Naive B cell (primary cell): Measurements from ENCODE around the gene PKHD1. TPM values are rescaled to one million over a fixed set of nuclear protein-coding genes. Genes with fewer than 3 reads are reported as not detected.

ENCODE experiments used
- ATAC-seq, 2 donors: fragments of 150-1000 bp; cut with Tn5 transposase; 2 replicates each; pipeline ENCODE4 v1.10.0; 2021; ENCODE audit warnings: low read depth in 2 of 2, mild to moderate bottlenecking in 2 of 2, moderate library complexity in 2 of 2
- DNase-seq: peaks from one replicate; pipeline ENCODE4 v3.0.0; 2022
- H3K27ac Mint-ChIP-seq, 6 donors: one replicate each; pipeline ENCODE4 v1.8.0; 2020 to 2022; ENCODE audit warnings: mild to moderate bottlenecking in 6 of 6, mixed read lengths in 6 of 6, moderate library complexity in 5 of 6, inconsistent platforms in 2 of 6
- H3K27me3 Mint-ChIP-seq, 3 donors: one replicate each; pipeline ENCODE4 v1.8.0; 2021 to 2022; ENCODE audit warnings: mixed read lengths in 3 of 3, mild to moderate bottlenecking in 1 of 3
- H3K36me3 Mint-ChIP-seq, 2 donors: one replicate each; pipeline ENCODE4 v1.8.0; 2020 to 2022; ENCODE audit warnings: mixed read lengths in 2 of 2, inconsistent platforms in 1 of 2, mild to moderate bottlenecking in 1 of 2
- H3K4me1 Mint-ChIP-seq, 3 donors: one replicate each; pipeline ENCODE4 v1.8.0; 2020 to 2022; ENCODE audit warnings: mixed read lengths in 3 of 3, inconsistent platforms in 1 of 3, mild to moderate bottlenecking in 1 of 3, moderate library complexity in 1 of 3
- H3K4me3 Mint-ChIP-seq, 8 donors: one replicate each; pipeline ENCODE4 v1.8.0; 2020 to 2022; ENCODE audit warnings: mild to moderate bottlenecking in 8 of 8, mixed read lengths in 8 of 8, moderate library complexity in 8 of 8, inconsistent platforms in 2 of 8
- H3K9me3 Mint-ChIP-seq, 7 donors: one replicate each; pipeline ENCODE4 v1.8.0; 2020 to 2022; ENCODE audit warnings: mixed read lengths in 7 of 7, mild to moderate bottlenecking in 5 of 7, inconsistent platforms in 2 of 7, moderate library complexity in 1 of 7
- polyA plus RNA-seq, 6 donors: library from polyadenylated mRNA; unstranded; fragments of 300-500 nt; fragmentation: Illumina TruSeq; gene quantifications; one replicate each; pipeline ENCODE4 v1.2.3, GENCODE V29; 2021; ENCODE audit warnings: low read depth in 6 of 6

PKHD1 gene
- polyA plus RNA-seq, 6 donors from 2014 or later = not detected

DNA sequence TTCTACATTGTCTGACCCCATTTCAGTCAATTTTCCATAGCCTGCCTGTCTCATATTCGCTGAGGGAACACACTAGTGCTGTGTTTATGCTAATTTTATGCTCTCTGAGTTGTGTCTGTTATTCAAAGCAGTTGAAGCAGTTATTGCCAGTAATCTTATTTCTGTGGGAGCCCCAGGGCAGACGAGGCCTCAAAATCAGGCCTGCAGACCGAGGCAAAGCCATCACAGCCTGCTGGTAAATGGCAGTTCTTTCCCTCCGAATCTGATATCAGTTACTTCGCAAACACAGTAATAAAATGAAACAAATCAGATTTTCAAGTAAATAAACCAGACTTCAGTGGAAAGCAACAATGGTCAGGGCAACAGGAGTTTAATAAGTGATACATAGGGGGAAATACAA is 508.4 kb downstream of the PKHD1 start:
- Mint-ChIP-seq H3K9me3 (peaks cover 0 to 16% (median 5%) of the 10 kb centered on the region in 7 donors), H3K4me1 (no peaks in the 10 kb centered on the region), H3K27ac (no peak overlapping the region), H3K36me3 (no peaks in the 10 kb centered on the region), H3K4me3 (no peak overlapping the region), H3K27me3 (no peaks in the 10 kb centered on the region)
- ATAC-seq = no peak
- no peak for DNase-seq

DNA sequence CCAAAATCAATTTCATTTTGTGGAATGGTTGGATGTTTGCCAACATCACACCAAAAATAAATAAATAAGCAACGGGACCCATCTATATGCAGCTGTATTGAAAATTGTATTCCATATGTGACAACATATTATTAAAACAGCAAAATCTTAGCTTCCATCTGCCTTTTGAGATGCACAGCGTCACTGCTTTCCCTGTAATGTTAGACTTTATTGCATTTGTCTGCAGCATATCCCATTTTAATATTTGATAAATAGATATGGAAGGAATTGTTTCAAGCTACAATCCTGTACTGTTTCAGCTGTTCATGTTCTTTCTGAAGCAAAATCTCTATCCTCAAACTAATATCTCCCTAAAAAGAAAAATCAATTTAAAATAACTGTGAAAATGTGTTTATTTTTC is 509.1 kb downstream of the PKHD1 start:
- no peak for ATAC-seq
- Mint-ChIP-seq H3K4me1 (no peaks in the 10 kb centered on the region), H3K27ac (no peak overlapping the region), H3K4me3 (no peak overlapping the region), H3K36me3 (no peaks in the 10 kb centered on the region), H3K27me3 (no peaks in the 10 kb centered on the region), H3K9me3 (peaks cover 0 to 17% (median 5%) of the 10 kb centered on the region in 7 donors)
- DNase-seq = no peak

DNA sequence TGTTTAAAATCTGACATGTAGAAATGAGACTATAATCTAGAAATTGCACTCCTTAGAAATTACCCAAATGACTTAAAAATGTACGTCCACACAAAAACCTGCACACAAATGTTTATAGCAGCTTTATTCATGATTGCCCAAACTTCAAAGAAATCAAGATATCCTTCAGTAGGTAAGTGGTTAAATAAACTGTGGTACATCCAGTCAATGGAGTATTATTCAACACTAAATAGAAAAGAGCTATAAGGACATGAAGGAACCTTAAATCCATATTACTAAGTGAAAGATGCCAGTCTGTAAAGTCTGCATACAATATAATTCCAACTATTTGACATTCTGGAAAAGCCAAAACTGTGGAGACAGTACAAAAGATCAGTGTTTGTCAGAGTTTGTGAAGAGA is 513.4 kb downstream of the PKHD1 start:
- no peaks in the 10 kb centered on the region for H3K4me1 Mint-ChIP-seq
- H3K27ac Mint-ChIP-seq = no peak overlapping the region
- H3K9me3 Mint-ChIP-seq = peaks cover 0 to 17% (median 5%) of the 10 kb centered on the region in 7 donors
- H3K4me3 Mint-ChIP-seq = no peak overlapping the region
- H3K36me3 Mint-ChIP-seq = no peaks in the 10 kb centered on the region
- peaks cover 0 to 5% (median 0%) of the 10 kb centered on the region in 3 donors for H3K27me3 Mint-ChIP-seq
- DNase-seq = no peak
- ATAC-seq = no peak

DNA sequence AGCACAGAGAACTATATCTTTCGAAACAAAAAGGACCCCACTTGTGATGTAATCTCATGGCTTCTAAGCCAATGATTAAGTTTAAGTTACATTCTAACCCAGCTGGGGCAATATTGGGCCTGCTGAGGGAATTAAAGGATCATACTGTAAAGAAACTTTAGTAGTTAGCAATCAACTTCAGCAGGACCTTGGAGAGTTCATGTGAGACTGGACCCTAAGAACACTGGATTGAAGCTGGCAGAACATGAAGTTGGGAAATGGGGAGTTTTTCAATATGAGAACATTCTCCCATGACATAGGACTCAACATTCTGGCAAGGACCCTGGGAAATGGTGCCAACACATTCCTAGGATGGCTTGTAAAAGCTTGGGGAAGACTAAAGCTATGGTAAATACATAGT is 516.2 kb downstream of the PKHD1 start:
- ATAC-seq (no peak), DNase-seq (no peak)
- Mint-ChIP-seq H3K4me1 (no peaks in the 10 kb centered on the region), H3K9me3 (peaks cover 0 to 12% (median 2%) of the 10 kb centered on the region in 7 donors), H3K27ac (no peak overlapping the region), H3K4me3 (no peak overlapping the region), H3K27me3 (peaks cover 0 to 5% (median 0%) of the 10 kb centered on the region in 3 donors), H3K36me3 (no peaks in the 10 kb centered on the region)

DNA sequence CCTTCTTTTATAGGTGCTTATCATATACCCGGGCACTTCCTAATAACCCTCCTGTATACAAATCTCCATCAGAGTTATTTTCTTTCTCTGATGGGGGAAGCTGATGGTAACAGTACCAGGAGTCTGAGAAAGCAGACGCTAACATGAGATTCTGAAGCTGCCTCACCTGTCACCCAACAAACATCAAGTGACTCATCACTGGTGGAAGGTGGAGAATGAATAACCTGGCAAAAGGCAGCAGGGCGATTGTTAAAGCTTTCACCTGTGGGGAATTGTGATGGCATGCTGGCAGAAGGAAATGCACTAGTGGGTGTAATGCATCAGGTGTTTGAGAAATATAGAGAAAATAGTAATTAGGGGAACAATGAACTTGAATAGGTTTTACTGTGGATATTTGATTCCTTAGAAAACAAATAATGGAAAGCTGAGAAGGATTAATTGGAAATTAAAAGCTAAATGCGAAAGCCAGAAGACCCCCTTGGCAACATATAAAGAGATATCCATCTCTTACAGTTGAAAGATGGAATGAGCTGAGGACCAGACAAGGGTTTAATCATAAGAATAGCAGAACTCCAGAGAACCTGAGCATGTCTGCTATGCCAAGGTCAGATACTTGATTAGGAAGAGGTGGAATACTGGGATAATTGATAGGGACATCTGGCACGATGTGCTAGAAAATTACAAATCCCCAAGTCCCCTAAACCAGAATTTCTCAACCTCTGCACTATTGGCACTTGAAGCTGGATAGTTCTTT is 517.1 kb downstream of the PKHD1 start:
- H3K27ac Mint-ChIP-seq = no peak overlapping the region
- no peaks in the 10 kb centered on the region for H3K36me3 Mint-ChIP-seq
- H3K4me1 Mint-ChIP-seq = no peaks in the 10 kb centered on the region
- no peak overlapping the region for H3K4me3 Mint-ChIP-seq
- no peak for DNase-seq
- ATAC-seq = no peak
- peaks cover 0 to 12% (median 2%) of the 10 kb centered on the region in 7 donors for H3K9me3 Mint-ChIP-seq
- peaks cover 0 to 5% (median 0%) of the 10 kb centered on the region in 3 donors for H3K27me3 Mint-ChIP-seq

DNA sequence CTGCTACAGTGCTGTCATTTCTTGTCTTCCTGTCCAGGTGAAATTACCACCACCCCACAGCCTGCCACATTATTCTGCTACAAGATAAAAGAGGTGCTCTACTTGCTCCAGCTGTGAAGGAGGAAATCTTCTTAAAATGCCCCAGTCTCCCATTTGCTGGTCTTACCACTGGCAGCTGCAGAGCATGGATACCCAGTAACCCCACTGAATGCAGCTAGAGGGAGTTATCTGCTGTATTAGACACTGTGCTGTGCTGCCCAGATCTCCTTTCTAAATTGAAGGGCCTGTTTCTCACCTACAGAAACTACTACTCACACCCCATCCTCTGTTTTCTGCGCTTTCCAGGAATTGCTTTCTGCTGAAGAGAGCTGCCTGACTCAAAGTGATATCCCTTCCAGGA is 517.8 kb downstream of the PKHD1 start:
- no peak for DNase-seq
- H3K4me1 Mint-ChIP-seq = no peaks in the 10 kb centered on the region
- peaks cover 0 to 5% (median 0%) of the 10 kb centered on the region in 3 donors for H3K27me3 Mint-ChIP-seq
- H3K27ac Mint-ChIP-seq = no peak overlapping the region
- ATAC-seq = no peak
- H3K4me3 Mint-ChIP-seq = no peak overlapping the region
- peaks cover 0 to 7% (median 1%) of the 10 kb centered on the region in 7 donors for H3K9me3 Mint-ChIP-seq
- no peaks in the 10 kb centered on the region for H3K36me3 Mint-ChIP-seq

DNA sequence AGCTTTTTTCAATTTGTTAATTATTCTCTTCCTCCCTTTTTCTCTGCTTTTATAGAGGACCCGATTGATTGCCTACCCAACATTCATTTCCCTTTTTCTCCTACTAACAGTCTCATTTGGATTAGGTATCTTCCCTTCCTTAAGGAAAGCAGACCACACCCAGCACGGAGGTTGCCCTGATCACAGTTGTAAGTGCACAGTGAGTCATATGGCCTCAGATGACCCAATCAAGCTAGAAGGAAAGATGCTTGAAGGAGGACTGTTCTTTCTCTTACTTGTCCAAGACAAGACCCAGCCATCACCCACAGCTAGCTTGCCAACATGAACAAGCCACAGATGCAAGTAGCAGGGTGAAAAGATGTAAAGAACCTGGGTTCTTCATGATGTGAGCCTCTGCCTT is 518.6 kb downstream of the PKHD1 start:
- no peak overlapping the region for H3K4me3 Mint-ChIP-seq
- H3K27me3 Mint-ChIP-seq = peaks cover 0 to 5% (median 0%) of the 10 kb centered on the region in 3 donors
- H3K27ac Mint-ChIP-seq = no peak overlapping the region
- DNase-seq = no peak
- peaks cover 0 to 5% (median 0%) of the 10 kb centered on the region in 7 donors for H3K9me3 Mint-ChIP-seq
- H3K36me3 Mint-ChIP-seq = no peaks in the 10 kb centered on the region
- no peak for ATAC-seq
- H3K4me1 Mint-ChIP-seq = no peaks in the 10 kb centered on the region

DNA sequence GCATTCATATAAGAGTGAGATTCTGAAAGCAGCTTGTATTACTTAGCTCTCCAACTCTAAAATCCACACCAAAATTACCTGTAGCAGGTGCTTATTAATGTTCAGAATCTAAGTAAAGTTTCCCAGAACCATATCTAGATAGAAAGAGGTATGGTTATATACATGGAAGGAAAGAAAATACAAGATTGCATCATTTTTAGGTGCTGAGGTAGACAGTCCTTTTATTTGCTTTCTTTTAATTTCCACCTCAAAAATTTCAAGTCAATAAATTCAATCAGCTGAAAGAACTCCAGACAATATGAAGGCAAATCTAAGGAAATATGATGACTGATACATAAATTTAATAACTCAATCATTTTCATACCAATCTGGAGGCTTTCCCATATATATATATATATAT is 521.9 kb downstream of the PKHD1 start:
- ATAC-seq (no peak), DNase-seq (no peak)
- Mint-ChIP-seq H3K27me3 (peaks cover 0 to 5% (median 0%) of the 10 kb centered on the region in 3 donors), H3K36me3 (no peaks in the 10 kb centered on the region), H3K9me3 (peaks cover 0 to 2% (median 0%) of the 10 kb centered on the region in 7 donors), H3K4me3 (no peak overlapping the region), H3K27ac (no peak overlapping the region), H3K4me1 (no peaks in the 10 kb centered on the region)

Other genes with a start within 250 kb of the PKHD1 start
- under 1 TPM in 1 of 6 donors, not detected in 5; 0.13 TPM for gene IL17A, start 98.8 kb upstream of the PKHD1 start, polyA plus RNA-seq
- not detected for gene IL17F, start 156.9 kb upstream of the PKHD1 start, polyA plus RNA-seq
- 10 to 100 TPM; 45.1 to 70.0 (median 57.3) TPM for gene MCM3, start 197.1 kb upstream of the PKHD1 start, polyA plus RNA-seq